ENCODE measurements around the gene BEND7.

- no peak for TF ChIP-seq CTCF (IDR thresholded peaks at IDR 0.05; ENCODE audit: low read depth, low read length)
- TF ChIP-seq MAX (IDR thresholded peaks at IDR 0.05; ENCODE audit: low read depth, low read length), result no peak
- no peak for TF ChIP-seq POLR2A (IDR thresholded peaks at IDR 0.05; ENCODE audit: extremely low read depth, insufficient read length)
- TF ChIP-seq MYC (IDR thresholded peaks at IDR 0.05; ENCODE audit: low read depth, low read length), result no peak
Observed at GRCh38 chr10:13496931-13497330, 31.9 kb downstream of the BEND7 start.

Data from NB4 (cell line).